SK-N-SH (cell line): ENCODE data around the gene PABPN1L. TPM values are rescaled to one million over a fixed set of nuclear protein-coding genes. Genes with fewer than 3 reads are reported as not detected.

Source experiments
- CTCF ChIA-PET: fragments of 300-600, 350-600 bp; formaldehyde crosslinking; extraction: SDS; loops from one replicate; lab custom pipeline; 2021; lab: Yijun Ruan, JAX
- POLR2A ChIA-PET: fragments of 350-600 bp; sonication (Branson Sonifier 250); formaldehyde crosslinking; extraction: SDS; loops from one replicate; lab custom pipeline; 2020; ENCODE audit warnings: antibody characterized with exemption, inconsistent platforms; lab: Yijun Ruan, JAX
- DNase-seq: peaks from one replicate; pipeline ENCODE4 v3.0.0; 2012
- H2AFZ ChIP-seq: fragments of 200-600 bp; sonication (generic); 2 replicates; pipeline ENCODE4 v1.8.1; 2016; ENCODE audit warnings: antibody characterized with exemption, mild to moderate bottlenecking, low read depth
- H3F3A ChIP-seq: fragments of 200-600 bp; sonication (generic); replicated peaks from 2 replicates; pipeline ENCODE3; 2016; ENCODE audit warnings: antibody characterized with exemption, mild to moderate bottlenecking; ENCODE audit not compliant: insufficient read depth
- H3K27ac ChIP-seq, 2 experiments: fragments of 200-500 bp in 1 of 2; fragments of 200-600 bp in 1 of 2; sonication (Bioruptor generic) in 1 of 2; sonication (generic), shearing (Covaris generic) in 1 of 2; 2 replicates each; pipeline versions ENCODE4 v1.5.1 to v1.6.1; 2014 to 2016; ENCODE audit warnings: low read depth in 2 of 2, inconsistent platforms in 1 of 2, low read length in 1 of 2, mild to moderate bottlenecking in 1 of 2, mixed read lengths in 1 of 2
- H3K27me3 ChIP-seq: fragments of 200-600 bp; sonication (generic), shearing (Covaris generic); 2 replicates; pipeline ENCODE4 v1.6.1; 2016; ENCODE audit warnings: mixed run types; ENCODE audit not compliant: insufficient read depth
- H3K36me3 ChIP-seq, 2 experiments: fragments of 200-500 bp in 1 of 2; fragments of 200-600 bp in 1 of 2; sonication (Bioruptor generic) in 1 of 2; sonication (generic) in 1 of 2; replicated peaks in 1 of 2; 2 replicates each; pipeline versions ENCODE3 to v1.5.1; 2014 to 2016; ENCODE audit warnings: low read length in 1 of 2, mild to moderate bottlenecking in 1 of 2; ENCODE audit not compliant: insufficient read depth in 2 of 2, control insufficient read depth in 1 of 2
- H3K4me1 ChIP-seq, 2 experiments: fragments of 200-500 bp in 1 of 2; fragments of 200-600 bp in 1 of 2; sonication (Bioruptor generic) in 1 of 2; sonication (generic), shearing (Covaris generic) in 1 of 2; 2 replicates each; pipeline versions ENCODE4 v1.5.1 to v1.6.1; 2014 to 2016; ENCODE audit warnings: low read depth in 1 of 2, low read length in 1 of 2, mixed run types in 1 of 2; ENCODE audit not compliant: insufficient read depth in 2 of 2, control insufficient read depth in 1 of 2
- H3K4me2 ChIP-seq: fragments of 200-600 bp; sonication (generic), shearing (Covaris generic); 2 replicates; pipeline ENCODE4 v1.6.1; 2017; ENCODE audit warnings: mixed run types
- H3K4me3 ChIP-seq, 2 experiments: fragments of 200-500 bp in 1 of 2; fragments of 200-600 bp in 1 of 2; sonication (Bioruptor generic) in 1 of 2; sonication (generic), shearing (Covaris generic) in 1 of 2; 2 replicates each; pipeline versions ENCODE4 v1.5.1 to v1.8.1; 2014 to 2016; ENCODE audit warnings: low read depth in 2 of 2, inconsistent platforms in 1 of 2, low read length in 1 of 2, mild to moderate bottlenecking in 1 of 2, mixed read lengths in 1 of 2, moderate library complexity in 1 of 2
- H3K79me2 ChIP-seq: fragments of 200-600 bp; sonication (generic); 2 replicates; pipeline ENCODE4 v1.8.1; 2017; ENCODE audit warnings: mild to moderate bottlenecking; ENCODE audit not compliant: insufficient read depth
- H3K9ac ChIP-seq: fragments of 200-600 bp; sonication (generic); 2 replicates; pipeline ENCODE4 v1.6.1; 2017; ENCODE audit warnings: mixed run types
- H3K9me2 ChIP-seq: fragments of 200-600 bp; sonication (generic); 2 replicates; pipeline ENCODE4 v1.6.1; 2017; ENCODE audit warnings: mixed run types
- H3K9me3 ChIP-seq: fragments of 200-600 bp; sonication (generic); 2 replicates; pipeline ENCODE4 v1.6.1; 2017; ENCODE audit warnings: mixed run types, mild to moderate bottlenecking, moderate library complexity
- H4K20me1 ChIP-seq: fragments of 200-600 bp; sonication (generic); 2 replicates; pipeline ENCODE4 v1.6.1; 2017; ENCODE audit warnings: mild to moderate bottlenecking, mixed run types; ENCODE audit not compliant: insufficient read depth
- CHD2 ChIP-seq: fragments of 150-350 bp; IDR thresholded peaks from 2 replicates; pipeline ENCODE4 v1.6.1; 2018; ENCODE audit warnings: low read length; ENCODE audit not compliant: partially characterized antibody
- EP300 ChIP-seq, 2 experiments: IDR thresholded peaks; 2 replicates each; pipeline versions ENCODE4 v1.4.0 to v1.6.1; 2012; ENCODE audit warnings: borderline replicate concordance in 1 of 2, low read depth in 1 of 2, low read length in 1 of 2
- FOSL2 ChIP-seq: IDR thresholded peaks from 2 replicates; pipeline ENCODE4 v1.4.0; 2012; ENCODE audit warnings: low read depth, mild to moderate bottlenecking, moderate library complexity, borderline replicate concordance
- GATA2 ChIP-seq: sonication (generic); formaldehyde crosslinking; IDR thresholded peaks from 2 replicates; pipeline ENCODE4 v1.5.0; 2020; ENCODE audit warnings: mild to moderate bottlenecking, missing genetic modification reagents
- IRF3 ChIP-seq: fragments of 150-350 bp; IDR thresholded peaks from 2 replicates; pipeline ENCODE4 v1.6.1; 2016; ENCODE audit warnings: mild to moderate bottlenecking, low read depth, low read length
- JUND ChIP-seq: IDR thresholded peaks from 2 replicates; pipeline ENCODE4 v1.4.0; 2012
- NRF1 ChIP-seq: IDR thresholded peaks from 2 replicates; pipeline ENCODE4 v1.6.1; 2012; ENCODE audit warnings: low read depth, mild to moderate bottlenecking, low read length
- POLR2AphosphoS5 ChIP-seq: IDR thresholded peaks from 2 replicates; pipeline ENCODE4 v1.6.1; 2012; ENCODE audit warnings: low read depth, low read length
- RCOR1 ChIP-seq: fragments of 150-350 bp; IDR thresholded peaks from 2 replicates; pipeline ENCODE4 v1.6.1; 2017; ENCODE audit warnings: antibody characterized with exemption, low read length
- REST ChIP-seq: IDR thresholded peaks from 2 replicates; pipeline ENCODE4 v1.6.1; 2012; ENCODE audit warnings: mild to moderate bottlenecking, low read depth, low read length, moderate library complexity
- RFX5 ChIP-seq: IDR thresholded peaks from 2 replicates; pipeline ENCODE4 v1.6.1; 2012; ENCODE audit warnings: mild to moderate bottlenecking, improper control_type of control experiment, low read length
- SIN3A ChIP-seq: IDR thresholded peaks from 2 replicates; pipeline ENCODE4 v1.6.1; 2012; ENCODE audit warnings: low read depth, mild to moderate bottlenecking, low read length, moderate library complexity, borderline replicate concordance
- SMC3 ChIP-seq: IDR thresholded peaks from 2 replicates; pipeline ENCODE4 v1.6.1; 2012; ENCODE audit warnings: low read depth, low read length, improper control_type of control experiment
- TAF1 ChIP-seq: IDR thresholded peaks from 2 replicates; pipeline ENCODE4 v1.6.1; 2012; ENCODE audit warnings: low read depth, mild to moderate bottlenecking, low read length, moderate library complexity, borderline replicate concordance
- TCF12 ChIP-seq: IDR thresholded peaks from 2 replicates; pipeline ENCODE4 v1.4.0; 2012
- USF1 ChIP-seq: IDR thresholded peaks from 2 replicates; pipeline ENCODE4 v1.4.0; 2012; ENCODE audit warnings: low read depth, borderline replicate concordance
- USF2 ChIP-seq: fragments of 150-350 bp; IDR thresholded peaks from 2 replicates; pipeline ENCODE4 v1.6.1; 2017; ENCODE audit warnings: antibody characterized with exemption, low read length, low read depth, borderline replicate concordance
- WGBS: methylation state at CpG from one replicate; pipeline ENCODE4 v1.1.6; 2017; ENCODE audit warnings: low lambda C conversion rate; 5-methylcytosine and 5-hydroxymethylcytosine counted together
- polyA plus RNA-seq, 3 experiments: library from polyadenylated mRNA; depleted of rRNA; stranded (reverse); fragments of >200 nt; gene quantifications; 2 replicates each; pipeline ENCODE4 v1.2.3, GENCODE V29; 2012

The PABPN1L gene
- polyA plus RNA-seq, 1 of the 3 experiments (the other 2 are of a cell fraction): not detected

GRCh38 chr16:88817785-88818574 lies 48.5 kb downstream of the PABPN1L start:
- Histone ChIP-seq H3K9ac (no peak overlapping the region), H3K4me2 (no peak overlapping the region), H3K27ac (no peak overlapping the region), H2AFZ (no peak overlapping the region), H3K4me1 (peaks cover 0 to 8% of the 10 kb centered on the region in 2 experiments; a peak in 1 of 4 replicates), H3F3A (peaks cover 1% of the 10 kb centered on the region), H3K79me2 (no peaks in the 10 kb centered on the region), H4K20me1 (no peaks in the 10 kb centered on the region), H3K27me3 (no peaks in the 10 kb centered on the region), H3K9me3 (no peaks in the 10 kb centered on the region), H3K4me3 (no peak overlapping the region), H3K9me2 (no peaks in the 10 kb centered on the region), H3K36me3 (peaks cover 0 to 8% of the 10 kb centered on the region in 2 experiments)
- DNase-seq: no peak
- TF ChIP-seq USF2: no peak
- no peak for TF ChIP-seq RFX5
- TF ChIP-seq POLR2AphosphoS5: no peak
- TF ChIP-seq USF1: no peak
- TF ChIP-seq FOSL2: no peak
- TF ChIP-seq REST: no peak
- TF ChIP-seq RCOR1: no peak
- no peak for TF ChIP-seq IRF3
- no peak for TF ChIP-seq GATA2 (CRISPR knock-in tag)
- TF ChIP-seq SMC3: no peak
- TF ChIP-seq SIN3A: no peak
- TF ChIP-seq TCF12: no peak
- TF ChIP-seq CHD2: no peak
- TF ChIP-seq TAF1: no peak
- TF ChIP-seq NRF1: no peak
- no peak for TF ChIP-seq JUND
- TF ChIP-seq EP300 (IDR thresholded peaks at IDR 0.05; ENCODE audit: borderline replicate concordance in 1 of 2, low read depth in 1 of 2, low read length in 1 of 2): no peak
- CTCF ChIA-PET: interaction anchor here (0.8 to 9.1 kb wide), 6 partner anchors 9 to 351 kb away, joined by 3 to 82 read pairs (median 4); partner anchors contain the start of genes CDH15, GALNS and TRAPPC2L
- POLR2A ChIA-PET: interaction anchor here (1.1 kb wide), 1 partner anchor 40 kb away, joined by 3 read pairs; no protein-coding TSS in a partner anchor
- 86% methylated on average over 15 of the region's 40 CpGs for WGBS
